Stimulated activated CD4-positive, alpha-beta T cell treated with anti-CD3 and anti-CD28 coated beads, Interleukin-1b, Interleukin-23, amount 100 ng/mL, for 4 hours (primary cell): Measurements from ENCODE around the gene ODAM.
"Not testable (repeated sequence)": the region's sequence is repeated elsewhere in the genome, so short reads cannot be mapped to it uniquely, and the experiment has no call there.

ENCODE experiments used
- DNase-seq, 2 donors: peaks; one replicate each; pipeline ENCODE4 v3.0.0-alpha.2; 2020; ENCODE audit warnings: low read depth in 2 of 2

ODAM gene

GRCh38 chr4:70221818-70222217 is 26.3 kb downstream of the ODAM start:
- DNase-seq = not testable (repeated sequence)

GRCh38 chr4:70225824-70226223 is 30.3 kb downstream of the ODAM start, which contains the start of gene FDCSP:
TSS of gene FDCSP (plus strand) at chr4:70226124. CDS start at chr4:70231195, 5,071 bp downstream.
- DNase-seq = no peak

- DNase-seq = no peak
Measured at GRCh38 chr4:70236125-70236524, 40.6 kb downstream of the ODAM start.

GRCh38 chr4:70239131-70239883 is 43.8 kb downstream of the ODAM start:
- no peak for DNase-seq

GRCh38 chr4:70239884-70240591 is 44.5 kb downstream of the ODAM start:
- no peak for DNase-seq

GRCh38 chr4:70242297-70242696 is 46.8 kb downstream of the ODAM start, which contains the start of gene CSN3:
TSS of gene CSN3 (plus strand) at chr4:70242597. CDS start at chr4:70244820, 2,223 bp downstream.
- not testable (repeated sequence) for DNase-seq

- DNase-seq = no peak
Measured at GRCh38 chr4:70243091-70243490, 47.6 kb downstream of the ODAM start.

- DNase-seq = no peak
Measured at GRCh38 chr4:70251250-70251944, 55.9 kb downstream of the ODAM start.

- DNase-seq = no peak
Measured at GRCh38 chr4:70251945-70252277, 56.4 kb downstream of the ODAM start.
